HL-60/S4 treated with phorbol 12-myristate 13-acetate at 8.2 ng/mL for 4 days and 3 days (cell line): ENCODE data around the gene ARHGAP11A.
"Not testable (repeated sequence)": the region's sequence is repeated elsewhere in the genome, so short reads cannot be mapped to it uniquely, and the experiment has no call there.

Source experiments
- in situ Hi-C: fragments of 300-500 bp; cut with MboI; formaldehyde crosslinking; loops from 2 replicates; pipeline ENCODE4 v1.15.0; 2022; ENCODE audit warnings: low sequenced_read_pairs

ARHGAP11A gene, protein sequence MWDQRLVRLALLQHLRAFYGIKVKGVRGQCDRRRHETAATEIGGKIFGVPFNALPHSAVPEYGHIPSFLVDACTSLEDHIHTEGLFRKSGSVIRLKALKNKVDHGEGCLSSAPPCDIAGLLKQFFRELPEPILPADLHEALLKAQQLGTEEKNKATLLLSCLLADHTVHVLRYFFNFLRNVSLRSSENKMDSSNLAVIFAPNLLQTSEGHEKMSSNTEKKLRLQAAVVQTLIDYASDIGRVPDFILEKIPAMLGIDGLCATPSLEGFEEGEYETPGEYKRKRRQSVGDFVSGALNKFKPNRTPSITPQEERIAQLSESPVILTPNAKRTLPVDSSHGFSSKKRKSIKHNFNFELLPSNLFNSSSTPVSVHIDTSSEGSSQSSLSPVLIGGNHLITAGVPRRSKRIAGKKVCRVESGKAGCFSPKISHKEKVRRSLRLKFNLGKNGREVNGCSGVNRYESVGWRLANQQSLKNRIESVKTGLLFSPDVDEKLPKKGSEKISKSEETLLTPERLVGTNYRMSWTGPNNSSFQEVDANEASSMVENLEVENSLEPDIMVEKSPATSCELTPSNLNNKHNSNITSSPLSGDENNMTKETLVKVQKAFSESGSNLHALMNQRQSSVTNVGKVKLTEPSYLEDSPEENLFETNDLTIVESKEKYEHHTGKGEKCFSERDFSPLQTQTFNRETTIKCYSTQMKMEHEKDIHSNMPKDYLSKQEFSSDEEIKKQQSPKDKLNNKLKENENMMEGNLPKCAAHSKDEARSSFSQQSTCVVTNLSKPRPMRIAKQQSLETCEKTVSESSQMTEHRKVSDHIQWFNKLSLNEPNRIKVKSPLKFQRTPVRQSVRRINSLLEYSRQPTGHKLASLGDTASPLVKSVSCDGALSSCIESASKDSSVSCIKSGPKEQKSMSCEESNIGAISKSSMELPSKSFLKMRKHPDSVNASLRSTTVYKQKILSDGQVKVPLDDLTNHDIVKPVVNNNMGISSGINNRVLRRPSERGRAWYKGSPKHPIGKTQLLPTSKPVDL

DNA sequence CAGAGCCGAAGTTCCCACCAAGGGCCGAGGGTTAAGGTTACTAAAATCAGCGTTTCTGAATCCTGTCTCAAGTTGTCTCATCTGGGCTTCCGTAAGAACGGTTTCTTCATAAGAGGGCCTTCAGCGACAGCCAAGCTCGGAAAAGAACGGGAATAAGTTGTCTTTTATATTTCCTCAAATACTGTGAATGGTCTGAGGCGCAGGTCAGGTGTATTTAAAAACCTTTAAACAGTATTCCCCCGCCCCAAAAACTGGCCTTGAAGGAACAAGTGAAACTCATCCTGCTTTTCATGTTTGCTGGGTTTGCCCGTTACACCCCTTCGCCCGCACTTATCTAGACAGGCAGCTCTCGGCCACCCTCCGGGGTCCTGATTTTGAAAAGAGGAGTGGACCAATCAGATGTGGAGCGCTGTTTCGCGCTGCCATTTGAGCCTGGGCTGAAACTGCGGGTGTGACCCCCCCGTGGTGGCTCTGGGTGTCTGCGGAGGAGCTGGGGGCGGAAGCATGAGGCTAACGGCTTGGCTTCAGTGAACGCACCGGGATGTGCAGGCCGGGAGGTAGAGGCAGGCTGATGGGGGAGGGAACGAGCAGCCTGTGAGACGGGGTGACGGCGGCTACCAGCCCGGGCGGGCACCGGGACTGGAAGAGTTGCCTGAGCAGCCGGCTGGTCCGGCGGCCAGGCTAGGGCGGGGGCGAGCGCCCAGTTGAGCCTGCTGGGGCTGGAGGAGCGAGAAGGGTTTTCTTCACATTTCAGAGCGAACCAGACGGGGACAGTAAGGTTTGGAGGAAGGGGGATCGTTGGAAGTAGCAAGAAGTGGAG lies at the start of gene ARHGAP11A:
TSS of gene ARHGAP11A (plus strand) at position 454 of the 820 bp plus-strand sequence. CDS start 708 bp downstream, outside the sequence.
- in situ Hi-C loops = not testable (repeated sequence)

DNA sequence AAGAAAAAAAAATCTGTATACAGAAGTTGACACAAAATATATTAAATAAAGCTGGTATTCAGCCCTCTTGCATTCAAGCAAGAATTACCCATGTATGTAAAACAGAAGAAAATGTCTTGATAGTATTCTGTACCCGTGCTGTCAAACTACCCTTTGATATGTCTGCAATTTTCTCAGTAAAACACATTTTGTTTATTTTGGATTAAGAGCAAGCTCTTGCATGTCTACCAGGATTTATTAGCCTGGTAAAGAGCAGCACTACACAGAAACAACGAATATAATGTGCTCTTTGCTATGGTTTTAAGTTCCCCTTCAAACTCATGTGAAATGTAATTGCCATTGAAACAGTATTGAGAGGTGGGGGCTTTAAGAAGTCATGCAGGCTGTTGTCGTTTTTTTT lies 46.3 kb upstream of the ARHGAP11A start:
- in situ Hi-C loops = not testable (repeated sequence)

DNA sequence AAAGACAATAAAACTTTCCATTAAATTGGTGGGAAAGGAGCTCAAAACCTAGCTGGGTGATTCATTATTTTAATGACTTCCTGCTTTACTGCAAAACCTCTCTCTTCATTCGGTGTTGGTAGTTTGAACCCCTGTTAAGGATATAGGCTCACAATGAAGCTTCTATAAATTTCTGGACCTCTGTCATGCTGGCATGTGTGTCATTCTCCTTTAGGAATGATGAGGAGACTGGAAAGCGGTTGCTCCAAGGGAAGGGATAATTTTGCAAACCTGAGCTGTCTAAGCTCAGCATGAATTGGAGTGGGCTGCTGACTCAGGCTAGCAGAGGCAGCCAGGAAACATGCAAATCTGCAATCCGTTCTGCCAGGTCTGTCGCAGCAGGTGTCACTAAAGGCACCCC lies 36.8 kb upstream of the ARHGAP11A start:
- in situ Hi-C loops = not testable (repeated sequence)

DNA sequence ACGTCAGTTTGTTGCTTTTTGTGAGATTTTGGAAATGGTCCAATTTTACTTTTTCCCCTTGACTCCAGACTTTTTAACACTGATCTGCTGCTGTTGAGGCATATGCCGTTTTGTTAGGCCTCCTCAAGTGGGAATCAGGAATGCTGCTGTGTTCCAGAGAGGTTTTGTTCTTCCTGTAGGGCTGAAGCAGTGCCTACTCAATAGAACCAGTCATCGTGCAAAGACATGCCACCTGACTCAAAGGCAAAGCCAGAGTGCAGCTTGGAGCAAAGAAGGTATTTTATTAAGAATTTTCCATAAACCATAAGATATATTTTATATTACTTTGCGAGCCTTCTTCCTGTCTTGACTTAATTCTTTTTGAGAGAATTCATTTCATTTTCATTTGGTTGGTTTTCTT lies 29.5 kb upstream of the ARHGAP11A start:
- in situ Hi-C loops = not testable (repeated sequence)

DNA sequence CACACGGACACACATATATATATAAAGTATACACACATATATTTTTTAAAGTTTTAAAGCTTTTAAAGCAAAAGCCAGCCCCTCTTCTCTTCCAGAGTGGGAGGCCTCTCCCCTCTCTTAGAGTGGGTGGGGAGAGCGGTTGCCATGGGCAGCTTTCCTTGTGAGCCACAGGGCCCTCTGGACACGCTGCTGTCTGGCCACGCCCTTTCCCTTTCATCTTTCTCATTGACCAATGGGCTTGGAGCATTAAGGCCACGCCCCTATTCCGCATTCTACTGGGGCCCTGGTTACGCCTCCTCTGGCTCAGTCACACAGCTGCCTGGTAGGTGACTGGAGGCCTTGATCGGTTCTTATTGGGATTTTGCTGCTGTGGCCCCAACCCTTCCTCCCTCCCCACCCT lies 22.2 kb upstream of the ARHGAP11A start, which contains the start of gene GOLGA8N:
TSS of gene GOLGA8N (plus strand) at position 306 of the 400 bp plus-strand sequence.
- in situ Hi-C loops = not testable (repeated sequence)

DNA sequence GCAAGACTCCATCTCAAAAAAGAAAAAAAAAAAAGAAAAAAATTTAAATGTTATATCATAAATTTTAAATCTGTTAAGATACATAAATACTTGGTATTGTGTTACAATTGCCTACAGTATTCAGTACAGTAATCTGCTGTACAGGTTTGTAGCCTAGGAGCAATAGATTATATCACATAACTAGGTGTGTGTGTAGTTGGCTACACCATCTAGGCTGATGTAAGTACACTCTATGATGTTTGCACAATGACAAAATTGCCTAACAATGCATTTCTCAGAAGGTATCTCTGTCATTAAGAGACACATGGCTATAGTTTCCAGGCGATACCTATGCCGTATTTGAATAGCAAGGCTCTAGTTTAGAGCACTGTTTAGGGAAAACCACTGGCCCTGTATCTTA lies 5.8 kb upstream of the ARHGAP11A start:
- in situ Hi-C loops = not testable (repeated sequence)

DNA sequence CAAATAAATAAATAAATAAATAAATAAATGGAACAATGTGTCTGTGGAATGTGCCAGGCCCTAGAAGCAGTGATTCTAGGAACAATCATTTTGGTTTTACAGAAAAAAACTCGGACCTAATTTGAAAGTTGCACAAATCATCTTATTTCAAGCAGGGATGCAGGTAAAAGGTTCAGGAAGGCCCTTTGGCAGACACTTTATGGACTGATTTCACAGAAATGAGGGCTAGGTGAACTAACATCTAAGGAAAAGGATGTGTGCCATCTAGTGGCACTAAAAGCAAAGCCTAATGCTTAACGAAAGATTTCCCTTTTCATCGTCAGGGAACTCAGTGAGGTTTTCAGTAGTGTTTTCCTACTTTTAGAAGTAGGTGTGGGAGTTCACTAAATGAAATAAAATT lies 4.6 kb upstream of the ARHGAP11A start:
- in situ Hi-C loops = not testable (repeated sequence)

DNA sequence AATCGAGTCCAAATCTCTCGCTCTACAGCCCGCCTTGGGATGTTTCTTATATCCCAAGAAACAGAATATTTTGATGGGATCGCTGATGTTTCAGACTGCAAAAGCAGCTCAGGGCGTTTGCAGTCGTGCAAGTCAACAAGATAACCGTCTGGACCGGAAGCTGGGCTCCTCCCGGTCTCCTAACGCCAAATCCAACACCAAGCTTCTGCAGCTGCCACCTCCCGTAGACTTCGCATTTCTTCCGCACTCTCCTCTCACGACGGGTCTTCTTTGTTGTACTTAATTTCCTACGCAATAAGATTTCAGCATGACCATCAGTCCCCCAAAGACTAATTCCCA lies 623 bp upstream of the ARHGAP11A start:
- in situ Hi-C loops = not testable (repeated sequence)

DNA sequence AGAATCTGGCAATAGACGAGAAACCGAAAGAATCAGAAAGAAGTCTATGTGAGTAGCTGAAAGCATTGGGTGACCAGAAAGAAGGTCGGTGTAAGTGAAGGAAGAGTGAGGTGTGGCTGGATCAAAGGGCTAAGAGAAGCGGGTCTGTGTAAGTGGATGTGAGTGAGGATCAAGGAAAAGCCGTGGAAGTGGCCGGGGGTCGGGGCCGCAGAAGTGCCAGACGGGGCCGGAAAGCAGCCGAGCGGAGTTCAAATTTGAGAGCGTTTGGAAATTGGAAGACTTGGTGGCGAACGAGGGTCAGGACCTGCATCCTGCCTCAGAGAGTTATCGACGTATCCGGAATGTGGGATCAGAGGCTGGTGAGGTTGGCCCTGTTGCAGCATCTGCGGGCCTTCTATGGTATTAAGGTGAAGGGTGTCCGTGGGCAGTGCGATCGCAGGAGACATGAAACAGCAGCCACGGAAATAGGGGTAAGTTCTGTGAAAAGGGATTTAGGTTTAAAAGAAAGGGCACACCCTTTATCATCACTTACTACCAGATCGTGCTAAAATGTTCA lies 645 bp downstream of the ARHGAP11A start:
- in situ Hi-C loops = not testable (repeated sequence)

DNA sequence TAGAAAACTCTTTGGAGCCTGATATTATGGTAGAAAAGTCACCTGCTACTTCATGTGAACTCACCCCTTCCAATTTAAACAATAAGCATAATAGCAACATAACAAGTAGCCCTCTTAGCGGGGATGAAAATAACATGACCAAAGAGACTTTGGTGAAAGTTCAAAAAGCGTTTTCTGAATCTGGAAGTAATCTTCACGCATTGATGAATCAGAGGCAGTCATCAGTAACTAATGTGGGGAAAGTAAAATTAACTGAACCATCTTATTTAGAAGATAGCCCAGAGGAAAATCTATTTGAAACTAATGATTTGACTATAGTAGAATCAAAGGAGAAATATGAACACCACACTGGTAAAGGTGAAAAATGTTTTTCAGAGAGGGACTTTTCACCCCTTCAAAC lies 21.1 kb downstream of the ARHGAP11A start:
- in situ Hi-C loops = no loop called here

DNA sequence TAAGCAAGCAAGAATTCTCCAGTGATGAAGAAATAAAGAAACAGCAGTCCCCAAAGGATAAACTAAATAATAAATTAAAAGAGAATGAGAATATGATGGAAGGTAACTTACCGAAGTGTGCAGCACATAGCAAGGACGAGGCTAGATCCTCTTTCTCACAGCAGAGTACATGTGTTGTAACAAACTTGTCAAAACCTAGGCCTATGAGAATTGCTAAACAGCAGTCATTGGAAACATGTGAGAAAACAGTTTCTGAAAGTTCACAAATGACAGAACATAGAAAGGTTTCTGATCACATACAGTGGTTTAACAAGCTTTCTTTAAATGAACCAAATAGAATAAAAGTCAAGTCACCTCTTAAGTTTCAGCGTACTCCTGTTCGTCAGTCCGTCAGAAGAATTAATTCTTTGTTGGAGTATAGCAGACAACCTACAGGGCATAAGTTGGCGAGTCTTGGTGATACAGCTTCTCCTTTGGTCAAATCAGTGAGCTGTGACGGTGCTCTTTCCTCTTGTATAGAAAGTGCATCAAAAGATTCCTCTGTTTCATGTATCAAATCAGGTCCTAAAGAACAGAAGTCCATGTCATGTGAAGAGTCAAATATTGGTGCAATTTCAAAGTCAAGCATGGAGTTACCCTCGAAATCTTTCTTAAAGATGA lies 21.7 kb downstream of the ARHGAP11A start:
- in situ Hi-C loops = no loop called here

DNA sequence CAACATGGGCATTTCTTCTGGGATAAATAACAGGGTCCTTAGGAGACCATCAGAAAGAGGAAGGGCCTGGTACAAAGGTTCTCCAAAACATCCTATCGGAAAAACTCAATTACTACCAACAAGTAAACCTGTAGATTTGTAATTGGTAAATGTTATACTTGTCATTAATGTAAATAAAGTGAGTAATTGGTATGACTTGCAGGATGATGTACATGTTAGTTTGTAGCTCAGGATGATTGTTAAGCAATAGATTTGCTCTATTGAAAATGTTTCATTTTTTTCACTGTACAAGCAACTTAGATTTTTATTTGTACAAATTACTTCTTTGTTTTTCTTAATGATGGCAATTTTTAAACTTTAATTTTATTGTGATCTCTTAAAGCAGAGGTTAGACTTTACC lies 22.4 kb downstream of the ARHGAP11A start:
- in situ Hi-C loops = no loop called here

DNA sequence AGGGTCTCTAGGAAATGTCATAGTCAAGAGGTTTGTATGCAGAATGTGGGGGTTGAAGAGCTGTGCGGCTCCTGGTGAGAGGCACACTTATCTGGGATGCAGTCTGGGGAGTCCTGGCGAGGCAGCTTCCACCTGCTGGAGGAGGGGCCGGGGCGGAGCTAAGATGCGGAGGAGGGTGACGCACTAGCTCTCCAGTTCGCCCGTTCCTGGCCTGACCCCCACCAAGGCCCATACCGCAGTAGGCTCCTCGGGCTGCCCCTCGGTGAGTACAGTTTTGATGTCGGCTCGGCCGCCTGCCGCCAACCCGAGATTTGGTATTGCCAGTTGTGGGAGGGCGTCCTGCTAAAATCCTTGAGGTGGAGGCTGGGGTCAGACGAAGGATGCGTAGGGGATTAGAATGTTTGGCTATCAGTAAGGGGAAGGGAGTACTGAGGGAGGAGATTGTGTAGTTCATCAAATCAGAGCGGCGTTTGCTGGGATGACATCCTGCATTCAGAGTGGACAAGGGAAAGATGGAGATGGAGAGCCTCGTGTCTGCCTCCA lies 26.3 kb downstream of the ARHGAP11A start, which contains the start of gene SCG5:
TSS of gene SCG5 (plus strand) at position 194 of the 543 bp plus-strand sequence. CDS start 1,883 bp downstream, outside the sequence.
- in situ Hi-C loops = no loop called here

DNA sequence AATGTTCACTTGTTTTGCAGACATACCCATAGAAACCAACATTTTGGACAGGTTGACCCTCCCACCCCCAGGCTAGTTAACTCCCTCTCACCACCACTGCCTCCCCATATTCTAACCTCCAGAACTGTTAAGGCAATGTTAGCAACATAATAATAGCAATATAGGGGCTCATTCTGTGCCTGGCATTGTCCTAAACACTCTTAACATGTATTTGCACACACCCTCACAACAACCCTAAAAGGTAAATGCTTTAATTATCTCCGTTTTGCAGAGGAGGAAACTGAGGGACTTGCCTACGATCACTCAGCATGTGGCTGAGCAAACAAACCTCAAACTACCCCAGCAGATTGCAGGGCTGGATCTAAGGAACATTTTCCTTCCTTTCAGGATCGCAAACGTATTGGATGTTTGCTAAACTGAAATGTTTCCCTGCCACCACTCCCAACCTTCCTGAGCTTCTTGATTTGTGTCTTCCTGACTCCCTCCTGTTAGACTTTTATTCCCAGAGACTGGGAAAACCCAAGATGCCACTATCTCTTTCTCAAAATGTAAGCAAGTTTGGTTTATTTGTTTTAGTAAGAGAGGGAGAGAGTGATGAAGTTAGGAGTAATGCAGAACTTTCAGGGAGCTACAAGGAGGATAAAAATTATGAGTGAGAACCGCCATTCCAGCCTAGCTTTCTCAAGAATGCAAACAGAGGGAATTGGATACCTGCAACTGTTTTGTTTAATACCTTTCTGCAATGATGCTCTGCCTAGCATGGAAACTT lies 27.5 kb downstream of the ARHGAP11A start:
- in situ Hi-C loops = no loop called here

DNA sequence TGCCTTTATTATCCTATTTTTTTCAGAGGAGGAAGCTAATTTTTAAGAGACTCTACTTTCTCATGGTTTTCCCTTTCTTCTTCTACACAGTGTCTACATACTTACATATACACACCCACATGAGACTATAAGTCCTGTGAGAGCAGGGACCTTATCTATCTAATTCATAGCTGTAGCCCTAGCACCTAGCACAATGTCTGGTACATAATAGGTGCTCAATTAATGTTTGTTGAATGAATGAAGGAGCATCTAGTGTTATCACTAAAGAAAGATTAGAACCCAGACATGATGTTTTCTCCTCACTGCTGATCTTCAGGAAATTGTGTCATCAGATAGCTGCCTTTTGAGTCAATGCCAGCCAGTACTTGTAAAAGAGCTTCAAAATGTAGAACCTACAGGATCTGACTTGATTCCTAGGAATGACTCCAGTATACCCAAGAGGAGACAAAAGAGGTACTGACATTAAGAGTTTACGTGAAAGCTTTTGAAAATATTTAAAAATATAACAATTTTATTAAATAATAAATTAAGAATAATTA lies 28.7 kb downstream of the ARHGAP11A start:
- in situ Hi-C loops = no loop called here

DNA sequence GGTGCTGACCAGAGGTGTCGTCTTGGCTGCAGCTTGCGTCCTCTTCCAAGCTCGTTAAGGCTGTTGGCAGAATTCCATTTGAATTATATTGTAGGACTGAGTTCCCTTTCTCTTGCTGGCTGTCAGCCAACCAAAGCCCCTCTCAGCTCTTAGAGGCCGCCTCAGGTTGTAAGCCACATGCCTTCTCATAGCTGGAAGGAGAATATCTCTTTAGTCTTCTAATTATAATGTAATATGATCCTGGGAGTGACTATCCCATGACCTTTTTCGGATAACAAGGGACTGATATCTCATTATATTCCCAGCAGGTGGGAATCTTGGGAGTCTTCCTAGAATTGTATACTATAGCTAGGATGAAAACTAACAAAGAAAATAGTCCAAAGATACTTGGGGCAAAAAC lies 31.0 kb downstream of the ARHGAP11A start:
- in situ Hi-C loops = no loop called here

DNA sequence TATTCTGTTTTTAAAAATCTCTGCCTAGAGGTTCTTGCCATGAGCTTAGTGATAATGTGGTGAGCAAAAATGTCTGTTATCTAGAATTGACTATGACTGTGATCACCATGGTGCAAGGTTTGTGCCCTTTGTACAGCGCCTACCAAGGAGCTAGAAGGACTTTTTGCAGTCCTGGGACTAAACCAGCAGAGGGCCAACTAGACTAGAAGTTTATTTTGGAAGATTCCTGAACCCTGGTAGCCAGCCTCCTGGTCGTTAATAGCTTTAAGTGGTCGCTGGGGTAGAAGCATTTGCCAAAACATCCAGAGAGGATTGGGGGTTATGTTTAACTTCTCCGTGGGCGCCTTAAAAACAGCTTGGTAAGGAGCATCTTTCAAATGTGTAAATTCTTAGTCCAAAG lies 34.0 kb downstream of the ARHGAP11A start:
- in situ Hi-C loops = no loop called here

DNA sequence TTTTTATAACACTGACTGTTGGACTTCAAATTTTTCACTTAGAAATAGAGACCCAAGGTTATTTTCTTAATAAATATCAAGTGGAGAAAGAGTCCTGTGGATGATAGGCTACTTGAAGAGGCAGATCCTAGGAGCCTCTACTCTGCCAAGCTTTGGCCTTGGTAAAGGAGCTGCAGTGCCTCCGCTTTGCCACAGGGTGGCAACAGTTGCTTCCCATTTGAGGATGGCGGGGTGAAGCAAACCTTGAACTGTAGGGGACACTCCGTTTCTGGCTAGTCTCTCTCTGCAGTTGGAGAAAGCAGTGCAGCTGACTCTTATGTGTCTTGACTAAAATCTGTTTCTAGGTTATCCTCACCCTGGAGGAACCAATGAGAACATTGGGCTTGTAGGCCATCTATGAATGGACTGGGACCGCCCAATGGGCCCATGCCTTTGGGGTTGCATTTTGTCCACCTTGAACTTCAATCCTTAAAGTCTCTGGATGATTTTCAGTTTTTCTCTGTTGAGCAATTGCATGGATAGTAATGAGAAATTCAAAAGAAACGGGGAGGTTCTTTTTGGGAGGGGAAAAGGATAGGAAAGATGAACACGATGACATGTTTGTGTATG lies 36.0 kb downstream of the ARHGAP11A start:
- in situ Hi-C loops = loop anchor here (25.0 kb wide), 1 partner anchor 286 kb away; no protein-coding TSS in a partner anchor
